Stimulated activated CD4-positive, alpha-beta T cell treated with anti-CD3 and anti-CD28 coated beads, Interleukin-15, amount 100 ng/mL, for 24 hours (primary cell): Measurements from ENCODE around the gene ZNF213.
"Not testable (repeated sequence)": the region's sequence is repeated elsewhere in the genome, so short reads cannot be mapped to it uniquely, and the experiment has no call there.

Source experiments
- DNase-seq: peaks from one replicate; pipeline ENCODE4 v3.0.0-alpha.2; 2020

Gene ZNF213

DNA sequence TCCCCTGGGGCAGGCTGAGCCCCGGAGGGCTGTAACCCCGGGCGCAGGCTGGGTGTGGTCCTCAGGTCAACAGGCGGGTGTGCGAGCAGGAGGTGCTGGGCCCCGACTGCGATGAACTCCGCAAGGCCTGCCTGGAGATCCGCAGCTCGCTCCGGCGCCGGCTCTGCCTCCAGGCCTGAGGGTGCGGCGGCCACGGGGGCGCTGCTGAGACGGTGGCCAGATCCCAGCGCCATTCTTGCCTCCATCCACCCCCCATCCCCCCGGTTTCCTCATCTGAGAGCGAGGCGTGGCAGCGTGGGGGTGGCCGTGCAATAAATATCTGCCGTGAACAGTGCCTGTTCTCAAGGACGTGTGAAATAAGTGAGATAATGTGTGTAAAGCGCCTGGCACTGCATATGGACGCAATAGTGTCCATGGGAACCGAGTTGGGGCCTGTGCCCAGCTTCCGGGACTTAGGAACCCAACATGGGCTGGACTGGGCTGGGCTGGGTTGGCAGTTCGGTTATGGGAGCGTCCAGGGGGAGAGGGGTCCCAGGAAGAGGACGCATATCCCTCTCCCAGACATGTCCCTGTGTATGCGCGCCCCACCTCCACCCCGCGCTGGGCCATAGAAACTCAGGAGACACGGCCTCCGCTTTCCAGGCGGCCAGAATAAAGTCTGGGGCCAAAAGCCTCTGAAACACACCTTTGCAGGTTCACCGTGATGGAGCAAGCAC, 15.0 kb downstream of the ZNF213 start:
- peak; percentile 79 for DNase-seq

GRCh38 chr16:3150346-3151218, 15.8 kb downstream of the ZNF213 start:
- peak; percentile 98 for DNase-seq

GRCh38 chr16:3152027-3152276, 17.1 kb downstream of the ZNF213 start:
- peak; percentile 45 for DNase-seq

GRCh38 chr16:3152277-3152990, 17.6 kb downstream of the ZNF213 start:
- peak; percentile 94 for DNase-seq

DNA sequence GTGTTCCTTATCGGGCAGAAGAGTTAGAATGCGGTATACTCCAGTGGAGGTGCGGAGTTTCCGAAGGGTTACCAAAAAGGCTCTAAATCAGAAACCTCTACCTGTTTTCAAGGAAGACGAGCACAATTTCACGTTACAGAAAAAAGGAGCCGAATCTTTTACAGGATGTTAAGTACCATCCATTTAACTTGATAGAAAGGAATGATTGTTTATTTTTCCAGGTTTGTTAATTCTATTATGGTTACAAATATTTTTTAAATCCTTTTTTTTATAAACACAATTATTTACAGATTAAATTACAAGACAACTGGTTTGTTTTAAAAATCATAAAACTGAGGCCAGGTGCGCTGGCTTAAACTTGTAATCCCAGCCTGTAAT, 18.2 kb downstream of the ZNF213 start:
- DNase-seq, result no peak

DNA sequence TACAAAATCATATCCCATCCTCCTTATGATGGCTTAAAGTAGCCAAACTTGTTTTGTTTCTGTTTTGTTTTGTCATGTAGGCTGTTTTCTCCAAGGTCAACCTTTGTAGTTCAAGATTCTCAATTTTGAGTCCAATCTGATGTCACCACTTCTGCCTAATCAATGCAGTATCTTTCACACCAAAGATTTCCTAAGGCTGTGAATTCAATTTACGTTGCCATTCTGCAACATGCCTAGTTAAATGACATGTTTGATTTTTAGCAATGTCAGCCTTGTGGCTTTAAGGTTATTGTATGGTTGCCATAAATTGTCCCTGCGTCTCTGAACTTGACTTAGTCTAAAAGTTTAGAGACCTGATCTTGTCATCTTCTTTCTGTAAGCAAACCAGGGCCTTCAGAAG, 20.4 kb downstream of the ZNF213 start:
- no peak for DNase-seq

DNA sequence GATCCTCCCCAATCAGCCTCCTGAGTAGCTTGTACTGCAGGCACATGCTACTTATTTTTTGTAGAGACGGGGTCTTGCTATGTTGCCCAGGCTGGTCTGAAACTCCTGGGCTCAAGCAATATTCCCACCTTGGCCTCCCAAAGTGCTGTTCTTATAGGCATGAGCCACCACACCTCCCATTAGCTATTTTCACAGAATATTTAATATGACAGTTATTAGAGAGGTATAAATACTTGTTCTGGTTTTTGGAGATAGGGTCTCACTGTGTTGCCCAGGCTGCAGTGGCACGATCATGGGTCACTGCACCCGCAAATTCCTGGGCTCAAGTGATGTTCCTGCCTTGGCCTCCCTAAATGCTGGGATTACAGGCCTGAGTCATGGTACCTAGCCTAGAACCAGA, 21.1 kb downstream of the ZNF213 start:
- DNase-seq, result no peak

DNA sequence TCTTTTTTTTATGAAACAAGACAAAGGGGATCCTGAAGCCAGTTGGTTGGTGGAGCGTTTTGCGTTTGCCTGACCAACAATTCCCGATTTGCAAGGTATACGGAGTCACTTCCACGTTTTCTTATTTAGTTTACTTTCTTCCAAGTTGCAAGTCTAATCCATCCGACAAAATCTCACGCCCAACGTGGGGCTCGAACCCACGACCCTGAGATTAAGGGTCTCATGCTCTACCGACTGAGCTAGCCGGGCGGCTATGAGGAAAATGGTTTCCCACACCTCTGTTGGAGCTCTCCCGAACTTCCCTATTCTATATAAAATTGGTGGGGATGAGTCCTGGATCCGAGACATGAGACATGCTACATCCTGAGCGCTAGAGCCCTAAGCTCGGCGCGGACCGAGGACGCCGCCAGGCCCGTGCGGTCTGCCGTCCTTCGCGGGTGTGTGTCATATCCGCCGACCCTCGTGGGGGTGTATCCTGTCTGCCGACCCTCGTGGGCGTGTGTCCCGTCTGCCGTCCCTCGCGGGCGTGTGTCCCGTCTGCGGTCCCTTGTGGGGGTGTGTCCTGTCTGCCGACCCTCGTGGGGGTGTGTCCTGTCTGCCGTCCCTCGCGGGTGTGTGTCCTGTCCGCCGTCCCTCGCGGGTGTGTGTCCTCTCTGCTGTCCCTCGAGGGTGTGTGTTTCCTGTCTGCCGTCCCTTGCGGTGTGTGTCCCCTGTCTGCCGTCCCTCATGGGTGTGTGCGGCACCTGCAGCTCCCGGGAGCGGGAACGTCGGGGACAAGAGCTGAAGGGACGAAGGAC, 22.6 kb downstream of the ZNF213 start:
- DNase-seq, result peak; percentile 77

GRCh38 chr16:3158026-3158509, 23.2 kb downstream of the ZNF213 start:
- no peak for DNase-seq

DNA sequence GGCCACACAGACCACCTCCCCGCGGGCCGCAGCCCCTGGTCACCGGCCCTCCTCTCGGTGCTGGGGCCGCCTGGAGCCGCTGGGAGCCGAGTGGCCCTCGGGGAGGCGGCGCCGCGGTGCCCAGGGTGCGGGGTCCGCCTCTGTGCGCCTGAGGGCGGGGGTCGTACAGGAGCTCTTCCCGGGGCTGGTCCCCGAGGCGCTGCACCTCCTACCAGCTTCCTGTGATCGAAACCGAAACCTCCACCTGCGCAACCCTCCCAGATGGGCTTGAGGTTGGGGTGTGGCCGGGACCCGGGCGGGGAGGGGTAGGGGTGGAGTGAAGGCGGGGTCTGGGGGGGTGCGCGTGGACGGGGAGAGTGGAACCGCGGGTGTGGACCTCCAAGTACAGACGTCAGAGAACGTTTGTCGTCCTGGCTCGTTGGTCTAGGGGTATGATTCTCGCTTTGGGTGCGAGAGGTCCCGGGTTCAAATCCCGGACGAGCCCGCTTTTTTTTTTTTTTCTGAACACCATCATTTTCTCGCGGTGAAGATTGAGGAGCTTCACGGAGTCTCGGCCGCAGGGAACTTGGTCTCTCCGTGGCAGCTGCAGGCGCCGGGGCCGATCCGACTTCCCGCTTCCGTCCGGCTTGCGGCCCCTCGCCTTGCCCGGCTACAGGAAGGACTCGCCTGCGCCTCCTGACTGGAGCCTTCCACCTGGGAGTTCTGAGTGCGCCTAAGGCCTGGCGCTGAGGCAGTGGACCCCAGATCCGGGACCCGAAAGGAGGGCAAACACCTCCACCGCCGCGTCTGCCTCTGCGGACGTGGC, 23.9 kb downstream of the ZNF213 start:
- peak; percentile 88 for DNase-seq

- no peak for DNase-seq
Measured at GRCh38 chr16:3161235-3162018, 26.6 kb downstream of the ZNF213 start.

DNA sequence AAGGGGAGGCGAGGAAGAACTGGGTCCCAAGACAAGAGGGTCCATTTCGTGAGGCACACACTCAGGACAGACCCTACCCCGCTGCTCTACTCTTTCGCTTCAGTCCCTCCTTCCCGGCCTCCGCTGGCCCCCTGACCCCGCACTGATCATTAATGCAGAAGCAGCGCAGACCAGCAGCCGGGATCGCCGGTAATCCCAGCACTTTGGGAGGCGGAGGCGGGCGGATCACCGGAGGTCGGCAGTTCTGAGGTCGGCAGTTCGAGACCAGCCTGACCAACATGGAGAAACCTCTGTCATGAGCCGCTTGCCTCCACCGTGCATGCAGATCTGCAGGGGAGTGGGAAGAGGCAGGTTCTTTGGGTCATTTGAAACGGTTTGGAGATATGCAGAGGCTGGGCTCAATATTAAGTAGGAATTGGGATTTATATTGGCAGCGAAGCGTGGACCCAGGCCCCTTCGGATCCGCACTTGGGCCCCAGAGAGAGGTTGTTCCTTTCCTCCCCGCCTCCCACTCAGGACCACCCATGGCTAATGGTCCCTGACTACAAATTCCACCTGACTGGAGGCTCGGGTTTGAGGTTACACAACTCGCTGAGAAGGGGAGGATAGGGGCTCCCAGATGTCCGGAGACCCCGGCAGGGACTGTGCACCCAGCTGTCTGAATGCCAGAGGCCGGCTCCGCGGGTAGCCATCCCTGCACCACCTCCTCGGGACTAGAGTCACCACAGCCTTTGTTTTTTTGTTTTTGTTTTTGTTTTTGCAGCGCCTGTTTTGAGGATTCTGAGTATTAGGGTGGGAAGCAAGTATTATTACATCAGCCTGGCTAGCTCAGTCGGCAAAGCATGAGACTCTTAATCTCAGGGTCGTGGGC, 29.5 kb downstream of the ZNF213 start:
- no peak for DNase-seq

- DNase-seq, result no peak
Measured at GRCh38 chr16:3165111-3165822, 30.4 kb downstream of the ZNF213 start.

GRCh38 chr16:3166505-3166886, 31.7 kb downstream of the ZNF213 start:
- no peak for DNase-seq

DNA sequence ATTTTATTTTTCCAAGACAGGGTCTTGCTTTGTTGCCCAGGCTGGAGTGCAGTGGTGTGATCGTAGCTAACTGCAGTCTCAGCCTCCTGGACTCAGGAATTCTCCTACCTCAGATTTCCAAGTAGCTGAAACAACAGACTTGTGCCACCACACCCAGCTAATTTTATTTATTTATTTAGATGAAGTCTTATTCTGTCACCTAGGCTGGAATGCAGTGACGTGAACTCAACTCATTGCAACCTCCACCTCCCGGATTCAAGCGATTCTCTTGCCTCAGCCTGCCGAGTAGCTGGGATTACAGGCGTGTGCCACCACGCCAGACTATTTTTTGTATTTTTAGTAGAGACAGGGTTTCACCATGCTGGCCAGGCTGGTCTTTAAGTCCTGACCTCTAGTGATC, 33.9 kb downstream of the ZNF213 start:
- not testable (repeated sequence) for DNase-seq

DNA sequence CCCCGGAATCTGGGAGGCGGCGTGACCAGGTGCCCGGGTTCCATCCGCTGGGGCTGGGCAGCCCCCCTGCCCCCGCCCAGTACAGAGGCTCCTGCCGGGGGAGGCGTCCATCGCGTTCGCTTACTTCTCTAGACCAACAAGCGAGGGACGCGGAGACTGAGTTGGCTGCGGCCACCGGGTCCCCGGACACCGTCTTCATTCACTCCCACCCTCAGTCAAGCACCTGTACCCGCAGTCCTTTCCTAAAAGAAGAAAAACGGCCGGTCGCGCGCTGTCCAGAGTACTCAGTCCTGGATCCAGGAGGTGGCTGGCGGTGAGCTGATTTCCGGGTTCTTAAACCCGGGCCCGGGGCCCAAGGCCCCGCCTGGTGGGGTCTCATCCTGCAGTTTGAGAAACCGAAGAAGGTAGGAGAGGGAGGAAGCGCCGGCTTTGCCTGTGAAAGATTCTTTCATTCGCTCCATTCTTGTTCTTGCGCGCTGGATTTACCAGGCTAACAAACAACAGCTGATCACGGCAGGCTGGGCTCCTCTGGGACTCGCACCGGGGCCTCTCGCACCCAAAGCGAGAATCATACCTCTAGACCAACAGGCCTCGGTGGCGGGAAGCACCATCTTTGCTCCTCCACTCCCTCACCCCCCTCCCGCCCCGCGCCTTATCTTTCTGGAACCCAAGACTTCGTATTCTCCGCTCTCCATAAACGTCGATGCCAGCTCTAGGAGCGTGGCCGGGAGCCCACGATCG, 35.8 kb downstream of the ZNF213 start:
- DNase-seq, result peak; percentile 46

GRCh38 chr16:3171181-3171854, 36.5 kb downstream of the ZNF213 start:
- peak; percentile 66 for DNase-seq
